Calu3 (cell line): ENCODE results near the gene UBAP2L. TPM values are rescaled to one million over a fixed set of nuclear protein-coding genes. Genes with fewer than 3 reads are reported as not detected.
"Not testable (repeated sequence)": the region's sequence is repeated elsewhere in the genome, so short reads cannot be mapped to it uniquely, and the experiment has no call there.

ENCODE experiments used
- BruUV-seq: library from RNA; stranded (reverse); fragments of 400-500 nt; replicated peaks from 2 replicates; lab custom pipeline; 2021; lab: Mats Ljungman, UMichigan
- CTCF ChIA-PET: fragments of 300-600 bp; sonication (Branson Sonifier 250); formaldehyde crosslinking; loops from one replicate; lab custom pipeline; 2022; ENCODE audit warnings: antibody characterized with exemption; lab: Charles Lee
- DNase-seq: peaks from one replicate; pipeline ENCODE4 v3.0.0; 2022
- H3K27ac Mint-ChIP-seq: one replicate; pipeline ENCODE4 v1.8.0; 2022; ENCODE audit warnings: mixed read lengths; ENCODE audit not compliant: unreplicated experiment
- H3K27me3 Mint-ChIP-seq: one replicate; pipeline ENCODE4 v1.8.0; 2022; ENCODE audit warnings: mixed read lengths; ENCODE audit not compliant: unreplicated experiment
- H3K36me3 Mint-ChIP-seq: one replicate; pipeline ENCODE4 v1.8.0; 2022; ENCODE audit warnings: mild to moderate bottlenecking, moderate library complexity, mixed read lengths; ENCODE audit not compliant: insufficient read depth, unreplicated experiment
- H3K4me1 Mint-ChIP-seq: one replicate; pipeline ENCODE4 v1.8.0; 2022; ENCODE audit warnings: mild to moderate bottlenecking, low read depth, mixed read lengths; ENCODE audit not compliant: unreplicated experiment
- H3K4me3 Mint-ChIP-seq: one replicate; pipeline ENCODE4 v1.8.0; 2022; ENCODE audit warnings: mild to moderate bottlenecking, low read depth, moderate library complexity, mixed read lengths; ENCODE audit not compliant: unreplicated experiment
- H3K9me3 Mint-ChIP-seq: one replicate; pipeline ENCODE4 v1.8.0; 2022; ENCODE audit warnings: low read depth, mixed read lengths; ENCODE audit not compliant: unreplicated experiment
- intact Hi-C: fragments of 100-400 bp; cut with micrococcal nuclease; formaldehyde crosslinking; loops from one replicate; pipeline ENCODE4 v1.10.0; 2022; ENCODE audit not compliant: unreplicated experiment
- total RNA-seq: library from RNA; stranded (reverse); gene quantifications from 2 replicates; pipeline ENCODE4 v1.2.3, GENCODE V29; 2022
- TF ChIP-seq, protein P1 (sequence below): fragments of 200-600 bp; IDR thresholded peaks from one replicate; pipeline ENCODE4 v1.8.0; 2022; ENCODE audit warnings: antibody characterized with exemption; ENCODE audit not compliant: unreplicated experiment

Gene UBAP2L
- total RNA-seq, 1 experiment from 2014 or later, result 250 TPM

GRCh38 chr1:154304664-154305337 lies 84.0 kb downstream of the UBAP2L start:
- DNase-seq, result no peak
- Mint-ChIP-seq H3K4me3 (no peak overlapping the region), H3K36me3 (no peaks in the 10 kb centered on the region), H3K9me3 (no peaks in the 10 kb centered on the region), H3K27me3 (peaks cover 18% of the 10 kb centered on the region), H3K4me1 (no peaks in the 10 kb centered on the region), H3K27ac (no peak overlapping the region)
- BruUV-seq, result no TSS peak
- intact Hi-C loops, result no loop called here
- CTCF ChIA-PET, result interaction anchor here (0.6 kb wide), 1 partner anchor 8 kb away, joined by 3 read pairs; no protein-coding TSS in a partner anchor
- TF ChIP-seq, protein P1, sequence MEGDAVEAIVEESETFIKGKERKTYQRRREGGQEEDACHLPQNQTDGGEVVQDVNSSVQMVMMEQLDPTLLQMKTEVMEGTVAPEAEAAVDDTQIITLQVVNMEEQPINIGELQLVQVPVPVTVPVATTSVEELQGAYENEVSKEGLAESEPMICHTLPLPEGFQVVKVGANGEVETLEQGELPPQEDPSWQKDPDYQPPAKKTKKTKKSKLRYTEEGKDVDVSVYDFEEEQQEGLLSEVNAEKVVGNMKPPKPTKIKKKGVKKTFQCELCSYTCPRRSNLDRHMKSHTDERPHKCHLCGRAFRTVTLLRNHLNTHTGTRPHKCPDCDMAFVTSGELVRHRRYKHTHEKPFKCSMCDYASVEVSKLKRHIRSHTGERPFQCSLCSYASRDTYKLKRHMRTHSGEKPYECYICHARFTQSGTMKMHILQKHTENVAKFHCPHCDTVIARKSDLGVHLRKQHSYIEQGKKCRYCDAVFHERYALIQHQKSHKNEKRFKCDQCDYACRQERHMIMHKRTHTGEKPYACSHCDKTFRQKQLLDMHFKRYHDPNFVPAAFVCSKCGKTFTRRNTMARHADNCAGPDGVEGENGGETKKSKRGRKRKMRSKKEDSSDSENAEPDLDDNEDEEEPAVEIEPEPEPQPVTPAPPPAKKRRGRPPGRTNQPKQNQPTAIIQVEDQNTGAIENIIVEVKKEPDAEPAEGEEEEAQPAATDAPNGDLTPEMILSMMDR, result no peak

DNA sequence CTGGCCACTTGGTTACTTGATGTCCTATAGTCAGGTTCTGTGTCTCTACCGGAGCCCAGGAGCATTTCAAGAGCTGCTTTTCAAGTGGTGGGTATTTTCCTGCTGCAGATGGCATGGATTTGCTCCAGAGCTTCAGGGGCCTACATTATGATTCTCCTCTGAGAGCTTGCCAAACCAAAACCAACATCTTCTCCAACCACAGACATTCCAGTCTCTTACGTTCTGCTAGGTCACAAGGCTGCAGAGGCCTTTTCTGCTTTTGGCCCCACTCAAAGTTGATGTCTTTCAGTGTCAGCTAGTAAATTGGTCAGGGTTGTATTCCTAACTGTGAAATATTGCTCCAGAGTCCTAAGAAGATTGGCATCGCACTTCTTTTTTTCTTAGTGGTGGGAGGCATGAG lies 85.4 kb downstream of the UBAP2L start:
- BruUV-seq, result no TSS peak
- TF ChIP-seq, protein P1, result no peak
- Mint-ChIP-seq H3K4me3 (no peak overlapping the region), H3K9me3 (no peaks in the 10 kb centered on the region), H3K27ac (no peak overlapping the region), H3K27me3 (peaks cover 18% of the 10 kb centered on the region), H3K36me3 (no peaks in the 10 kb centered on the region), H3K4me1 (no peaks in the 10 kb centered on the region)
- CTCF ChIA-PET, result interaction anchor here (0.5 to 0.6 kb wide), 2 partner anchors 306 to 334 kb away, joined by 3 to 6 read pairs; no protein-coding TSS in a partner anchor
- intact Hi-C loops, result no loop called here
- DNase-seq, result no peak

- BruUV-seq, H3K4me1 Mint-ChIP-seq, H3K27ac Mint-ChIP-seq, intact Hi-C loops, CTCF ChIA-PET, H3K4me3 Mint-ChIP-seq, DNase-seq, H3K36me3 Mint-ChIP-seq, H3K9me3 Mint-ChIP-seq: not testable (repeated sequence)
- H3K27me3 Mint-ChIP-seq, result peaks cover 30% of the 10 kb centered on the region
Observed at GRCh38 chr1:154307670-154308270, 87.0 kb downstream of the UBAP2L start.

GRCh38 chr1:154309136-154309535 lies 88.4 kb downstream of the UBAP2L start:
- BruUV-seq, H3K27ac Mint-ChIP-seq, intact Hi-C loops, CTCF ChIA-PET, H3K4me1 Mint-ChIP-seq, H3K9me3 Mint-ChIP-seq, DNase-seq, H3K36me3 Mint-ChIP-seq, H3K4me3 Mint-ChIP-seq: not testable (repeated sequence)
- H3K27me3 Mint-ChIP-seq, result peaks cover 43% of the 10 kb centered on the region

GRCh38 chr1:154312229-154313065 lies 91.7 kb downstream of the UBAP2L start:
- H3K36me3 Mint-ChIP-seq, H3K27ac Mint-ChIP-seq, H3K4me3 Mint-ChIP-seq, H3K4me1 Mint-ChIP-seq, intact Hi-C loops, CTCF ChIA-PET, BruUV-seq, DNase-seq, H3K9me3 Mint-ChIP-seq: not testable (repeated sequence)
- peaks cover 39% of the 10 kb centered on the region for H3K27me3 Mint-ChIP-seq
